Mesenchymal stem cell (in vitro differentiated cells and primary cell): ENCODE data around the gene DCAF5.

Experiments used
- DNase-seq: peaks from one replicate; pipeline ENCODE4 v3.0.0-alpha.2; 2013
- H2AFZ ChIP-seq: one replicate; pipeline ENCODE4 v1.6.1; 2013; ENCODE audit warnings: low read depth, mild to moderate bottlenecking, control low read depth, inconsistent platforms, low read length, moderate library complexity
- H2AK5ac ChIP-seq: 2 replicates; pipeline ENCODE4 v1.6.1; 2013; ENCODE audit warnings: low read length, moderate library complexity, mild to moderate bottlenecking, inconsistent platforms; ENCODE audit not compliant: severe bottlenecking
- H2BK120ac ChIP-seq: one replicate; pipeline ENCODE4 v1.6.1; 2013; ENCODE audit warnings: low read depth, mild to moderate bottlenecking, inconsistent platforms, low read length, moderate library complexity
- H2BK12ac ChIP-seq, 2 experiments: one replicate each; pipeline ENCODE4 v1.6.1; 2013; ENCODE audit warnings: inconsistent platforms in 2 of 2, low read length in 2 of 2, mild to moderate bottlenecking in 2 of 2, moderate library complexity in 2 of 2, control low read depth in 1 of 2
- H2BK15ac ChIP-seq: one replicate; pipeline ENCODE4 v1.6.1; 2013; ENCODE audit warnings: mild to moderate bottlenecking, low read depth, inconsistent platforms; ENCODE audit not compliant: poor library complexity, severe bottlenecking
- H2BK5ac ChIP-seq: 2 replicates; pipeline ENCODE4 v1.6.1; 2013; ENCODE audit warnings: low read depth, mild to moderate bottlenecking, low read length, control low read depth, inconsistent platforms; ENCODE audit not compliant: poor library complexity, severe bottlenecking
- H3K14ac ChIP-seq, 2 experiments: one replicate each; pipeline ENCODE4 v1.6.1; 2013; ENCODE audit warnings: inconsistent platforms in 2 of 2, low read length in 2 of 2, control low read depth in 1 of 2, mild to moderate bottlenecking in 1 of 2, moderate library complexity in 1 of 2
- H3K18ac ChIP-seq, 2 experiments: one replicate each; pipeline ENCODE4 v1.6.1; 2013; ENCODE audit warnings: inconsistent platforms in 2 of 2, low read length in 2 of 2, control low read depth in 1 of 2, low read depth in 1 of 2, mild to moderate bottlenecking in 1 of 2
- H3K23ac ChIP-seq, 2 experiments: one replicate each; pipeline ENCODE4 v1.6.1; 2013; ENCODE audit warnings: inconsistent platforms in 2 of 2, low read length in 2 of 2, mild to moderate bottlenecking in 2 of 2, moderate library complexity in 2 of 2, control low read depth in 1 of 2
- H3K27ac ChIP-seq: 2 replicates; pipeline ENCODE4 v1.5.1; 2013; ENCODE audit warnings: mild to moderate bottlenecking, moderate library complexity, low read length, control low read depth, inconsistent platforms; ENCODE audit not compliant: poor library complexity, severe bottlenecking
- H3K27me3 ChIP-seq, 2 experiments: 2 replicates each; pipeline versions ENCODE4 v1.6.1 to v1.7.0; 2013; ENCODE audit warnings: low read length in 2 of 2, mild to moderate bottlenecking in 2 of 2, moderate library complexity in 2 of 2, control low read depth in 1 of 2, inconsistent platforms in 1 of 2; ENCODE audit not compliant: control insufficient read depth in 1 of 2, insufficient read depth in 1 of 2
- H3K36me3 ChIP-seq, 2 experiments: 2 replicates each; pipeline versions ENCODE4 v1.6.1 to v1.7.0; 2013; ENCODE audit warnings: low read length in 2 of 2, control low read depth in 1 of 2, inconsistent platforms in 1 of 2, low read depth in 1 of 2, mild to moderate bottlenecking in 1 of 2; ENCODE audit not compliant: insufficient read depth in 2 of 2, control insufficient read depth in 1 of 2
- H3K4ac ChIP-seq, 2 experiments: one replicate each; pipeline ENCODE4 v1.6.1; 2013; ENCODE audit warnings: inconsistent platforms in 2 of 2, low read length in 2 of 2, mild to moderate bottlenecking in 2 of 2, moderate library complexity in 2 of 2, control low read depth in 1 of 2, low read depth in 1 of 2
- H3K4me1 ChIP-seq: 2 replicates; pipeline ENCODE4 v1.6.1; 2013; ENCODE audit warnings: low read depth, low read length, control low read depth; ENCODE audit not compliant: control insufficient read depth, insufficient read depth
- H3K4me2 ChIP-seq: 2 replicates; pipeline ENCODE4 v1.6.1; 2013; ENCODE audit warnings: low read length, mild to moderate bottlenecking, inconsistent platforms; ENCODE audit not compliant: poor library complexity, severe bottlenecking
- H3K4me3 ChIP-seq, 2 experiments: 2 replicates each; pipeline versions ENCODE4 v1.5.1 to v1.7.0; 2013; ENCODE audit warnings: low read length in 2 of 2, mild to moderate bottlenecking in 2 of 2, control low read depth in 1 of 2, low read depth in 1 of 2; ENCODE audit not compliant: insufficient read depth in 1 of 2
- H3K79me1 ChIP-seq: replicated peaks from 2 replicates; pipeline ENCODE4 v1.6.1; 2013; ENCODE audit warnings: mild to moderate bottlenecking, control low read depth, low read length, inconsistent platforms; ENCODE audit not compliant: poor library complexity, severe bottlenecking
- H3K9ac ChIP-seq: 2 replicates; pipeline ENCODE4 v1.7.0; 2013; ENCODE audit warnings: mild to moderate bottlenecking, low read length, moderate library complexity
- H3K9me3 ChIP-seq: 2 replicates; pipeline ENCODE4 v1.7.0; 2013; ENCODE audit warnings: mild to moderate bottlenecking, low read length; ENCODE audit not compliant: control insufficient read depth
- H4K8ac ChIP-seq: one replicate; pipeline ENCODE4 v1.6.1; 2013; ENCODE audit warnings: inconsistent platforms, mild to moderate bottlenecking, low read length, moderate library complexity
- H4K91ac ChIP-seq: one replicate; pipeline ENCODE4 v1.6.1; 2013; ENCODE audit warnings: mild to moderate bottlenecking, low read length, inconsistent platforms
- WGBS: methylation state at CpG from one replicate; pipeline ENCODE4 v1.1.7; 2013; ENCODE audit warnings: mixed read lengths; 5-methylcytosine and 5-hydroxymethylcytosine counted together

DCAF5 gene

DNA sequence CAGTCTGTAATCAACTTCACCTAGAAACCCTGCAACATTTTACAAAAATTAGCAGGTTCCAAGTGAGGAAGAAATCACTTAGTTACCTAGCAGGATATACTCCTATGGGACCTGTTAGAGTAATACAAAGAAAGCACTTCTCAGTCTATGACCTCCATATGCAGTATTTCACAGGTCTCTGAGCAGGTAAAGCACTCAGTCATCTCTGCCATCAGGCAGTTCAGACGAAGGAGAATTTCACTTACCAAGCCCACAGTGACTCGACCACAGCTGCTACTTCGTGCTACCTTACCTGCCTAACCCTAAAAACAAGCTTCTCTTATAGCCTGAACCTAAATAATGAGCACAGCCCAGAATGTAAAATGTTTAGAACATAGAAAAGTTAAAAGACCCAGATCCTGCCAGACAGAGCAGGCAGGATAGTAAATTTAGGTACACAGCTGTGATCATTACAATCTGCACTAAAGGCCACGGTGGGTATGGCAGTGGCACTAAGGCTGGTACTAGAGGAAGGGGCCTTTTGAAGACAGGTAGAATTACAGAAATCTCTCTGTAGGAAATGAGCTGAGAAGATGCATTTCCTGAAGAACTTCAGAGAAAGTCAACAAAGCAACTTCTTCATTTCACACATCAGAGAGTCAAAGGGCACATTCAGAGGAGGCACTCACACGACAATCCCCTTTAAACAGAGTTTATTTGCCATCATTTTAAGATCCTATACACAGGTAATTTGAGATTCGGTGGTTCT, 35.7 kb downstream of the DCAF5 start:
- H3K36me3 ChIP-seq = peaks cover 18 to 93% of the 10 kb centered on the region in 2 experiments
- H3K9me3 ChIP-seq = no peaks in the 10 kb centered on the region
- no peak for DNase-seq
- H3K27me3 ChIP-seq = no peaks in the 10 kb centered on the region
- WGBS = 93% methylated on average over 5 of the region's 6 CpGs
- no peak overlapping the region for H2AFZ ChIP-seq
- H2BK5ac ChIP-seq = no peak overlapping the region
- H4K8ac ChIP-seq = no peak overlapping the region
- H3K4me2 ChIP-seq = no peak overlapping the region
- no peak overlapping the region for H3K27ac ChIP-seq
- H4K91ac ChIP-seq = no peak overlapping the region
- H3K14ac ChIP-seq = no peak overlapping the region
- H2BK15ac ChIP-seq = no peak overlapping the region
- peaks cover 38% of the 10 kb centered on the region for H3K79me1 ChIP-seq
- no peak overlapping the region for H2BK120ac ChIP-seq
- no peak overlapping the region for H3K18ac ChIP-seq
- H3K9ac ChIP-seq = no peak overlapping the region
- no peak overlapping the region for H2AK5ac ChIP-seq
- no peak overlapping the region for H3K4me3 ChIP-seq
- no peak overlapping the region for H3K4ac ChIP-seq
- H3K23ac ChIP-seq = no peak overlapping the region
- H3K4me1 ChIP-seq = no peaks in the 10 kb centered on the region
- H2BK12ac ChIP-seq = no peak overlapping the region

DNA sequence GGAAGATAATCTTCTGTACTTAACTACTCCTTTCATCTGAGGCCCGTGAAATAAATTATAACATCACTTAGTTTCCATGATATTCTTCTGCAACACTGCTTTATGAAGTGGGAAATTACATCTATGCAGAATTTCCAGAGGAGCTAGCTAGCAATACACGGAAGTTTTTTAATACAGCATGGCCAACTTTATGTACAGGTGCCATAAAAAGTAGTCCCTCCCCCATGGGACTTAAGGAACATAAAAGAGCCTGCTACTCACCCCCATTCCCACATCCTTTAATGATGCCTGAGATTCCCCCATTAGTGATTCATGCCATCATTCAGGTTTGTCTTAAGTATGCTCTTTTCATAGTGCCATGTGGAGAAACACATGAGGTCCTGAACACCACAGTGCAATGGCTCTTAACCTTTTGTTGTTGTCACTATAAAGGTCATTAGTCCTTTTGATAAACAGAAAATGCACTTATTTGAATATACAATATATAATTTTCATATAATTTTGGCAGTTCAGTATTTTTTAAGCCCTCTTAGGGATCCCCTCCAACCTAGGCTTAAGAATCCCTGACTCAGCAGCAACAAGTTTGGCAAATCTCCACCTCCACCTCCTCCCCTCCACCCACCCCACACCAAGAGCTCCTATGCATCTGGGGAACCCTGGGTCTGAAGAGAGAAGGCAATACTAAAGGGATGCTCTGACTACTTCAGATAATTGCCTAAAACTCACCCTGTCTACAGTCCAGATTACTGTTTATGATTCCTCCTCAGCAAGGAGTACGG, 37.3 kb downstream of the DCAF5 start:
- no peak overlapping the region for H3K4me3 ChIP-seq
- no peak overlapping the region for H4K91ac ChIP-seq
- H3K9me3 ChIP-seq = no peaks in the 10 kb centered on the region
- no peak overlapping the region for H3K4ac ChIP-seq
- no peak overlapping the region for H3K9ac ChIP-seq
- H3K27me3 ChIP-seq = no peaks in the 10 kb centered on the region
- no peak overlapping the region for H3K14ac ChIP-seq
- H2AFZ ChIP-seq = no peak overlapping the region
- H2AK5ac ChIP-seq = no peak overlapping the region
- no peak for DNase-seq
- H2BK15ac ChIP-seq = no peak overlapping the region
- H3K23ac ChIP-seq = no peak overlapping the region
- no peak overlapping the region for H3K27ac ChIP-seq
- peaks cover 18 to 95% of the 10 kb centered on the region in 2 experiments for H3K36me3 ChIP-seq
- no peak overlapping the region for H2BK120ac ChIP-seq
- H2BK5ac ChIP-seq = no peak overlapping the region
- H3K4me1 ChIP-seq = no peaks in the 10 kb centered on the region
- H3K79me1 ChIP-seq = peaks cover 34% of the 10 kb centered on the region
- H3K18ac ChIP-seq = no peak overlapping the region
- 100% methylated on average over 3 of the region's 3 CpGs for WGBS
- H2BK12ac ChIP-seq = no peak overlapping the region
- no peak overlapping the region for H3K4me2 ChIP-seq
- H4K8ac ChIP-seq = no peak overlapping the region

DNA sequence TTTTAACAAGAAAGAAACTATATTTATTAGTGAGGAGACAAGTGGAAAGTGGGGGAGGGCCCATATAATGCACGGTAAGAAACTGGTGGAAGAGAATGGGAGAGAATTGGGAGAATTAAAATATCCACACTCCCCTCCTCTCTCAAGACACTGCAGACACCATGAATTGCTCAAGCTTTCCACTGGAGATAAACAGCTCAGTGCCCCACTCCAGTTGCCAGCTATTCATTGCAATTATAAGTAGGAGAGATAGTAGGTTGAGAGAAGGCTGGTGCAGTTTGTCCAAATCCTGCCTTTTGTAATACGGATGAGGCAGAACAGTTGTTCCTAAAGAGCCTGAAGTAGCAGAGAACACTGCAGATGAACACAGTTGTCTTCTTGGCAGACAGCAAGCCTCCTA, 38.2 kb downstream of the DCAF5 start:
- H4K8ac ChIP-seq = no peak overlapping the region
- no peak overlapping the region for H4K91ac ChIP-seq
- no peak overlapping the region for H2BK12ac ChIP-seq
- no peak overlapping the region for H3K4me2 ChIP-seq
- H3K9me3 ChIP-seq = no peaks in the 10 kb centered on the region
- peaks cover 20 to 95% of the 10 kb centered on the region in 2 experiments for H3K36me3 ChIP-seq
- no peak overlapping the region for H2AFZ ChIP-seq
- H2BK120ac ChIP-seq = no peak overlapping the region
- H2AK5ac ChIP-seq = no peak overlapping the region
- H3K27me3 ChIP-seq = no peaks in the 10 kb centered on the region
- 95% methylated on average over 1 of the region's 2 CpGs for WGBS
- H3K14ac ChIP-seq = no peak overlapping the region
- DNase-seq = no peak
- H3K4me3 ChIP-seq = no peak overlapping the region
- no peak overlapping the region for H3K9ac ChIP-seq
- no peak overlapping the region for H3K18ac ChIP-seq
- no peak overlapping the region for H3K27ac ChIP-seq
- no peaks in the 10 kb centered on the region for H3K4me1 ChIP-seq
- H3K79me1 ChIP-seq = peaks cover 32% of the 10 kb centered on the region
- H3K4ac ChIP-seq = no peak overlapping the region
- H3K23ac ChIP-seq = no peak overlapping the region
- H2BK5ac ChIP-seq = no peak overlapping the region
- H2BK15ac ChIP-seq = no peak overlapping the region

DNA sequence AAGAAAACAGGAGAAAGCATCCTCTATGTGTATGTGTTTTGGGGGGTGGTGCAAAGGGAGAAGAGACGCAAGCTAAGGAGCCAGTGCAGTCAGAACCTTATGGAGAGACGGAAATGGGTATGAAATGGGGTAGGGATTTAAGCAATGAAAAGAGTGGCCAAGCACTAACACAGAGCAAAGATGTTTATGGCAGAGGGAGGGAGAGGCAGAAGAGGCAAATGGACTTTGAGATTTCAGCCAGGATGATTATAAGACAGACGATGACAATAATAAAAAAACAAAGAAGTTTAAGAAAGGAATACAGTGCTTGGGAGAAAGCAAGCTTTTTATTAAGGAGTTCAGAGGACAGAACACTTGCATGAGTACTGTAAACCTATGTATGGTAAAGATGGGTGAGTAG, 44.6 kb downstream of the DCAF5 start:
- Histone ChIP-seq H3K9me3 (no peaks in the 10 kb centered on the region), H3K4me3 (no peak overlapping the region), H2BK15ac (no peak overlapping the region), H4K8ac (no peak overlapping the region), H4K91ac (no peak overlapping the region), H3K14ac (no peak overlapping the region), H3K27me3 (no peaks in the 10 kb centered on the region), H3K18ac (no peak overlapping the region), H3K9ac (no peak overlapping the region), H2BK12ac (no peak overlapping the region), H3K27ac (no peak overlapping the region), H3K23ac (no peak overlapping the region), H2AFZ (no peak overlapping the region), H3K4ac (no peak overlapping the region), H2AK5ac (no peak overlapping the region), H3K4me2 (no peak overlapping the region), H2BK5ac (no peak overlapping the region), H2BK120ac (no peak overlapping the region), H3K36me3 (peaks cover 3 to 58% of the 10 kb centered on the region in 2 experiments), H3K4me1 (peaks cover 5% of the 10 kb centered on the region), H3K79me1 (peaks cover 7% of the 10 kb centered on the region)
- DNase-seq = no peak
- 91% methylated on average over 3 of the region's 3 CpGs for WGBS
